Measurements from ENCODE around the gene IL13. TPM values are rescaled to one million over a fixed set of nuclear protein-coding genes. Genes with fewer than 3 reads are reported as not detected.
"Not testable (repeated sequence)": the region's sequence is repeated elsewhere in the genome, so short reads cannot be mapped to it uniquely, and the experiment has no call there.

IL13 gene
- total RNA-seq, 2 experiments from 2014 or later, result 32.9 to 36.6 TPM

DNA sequence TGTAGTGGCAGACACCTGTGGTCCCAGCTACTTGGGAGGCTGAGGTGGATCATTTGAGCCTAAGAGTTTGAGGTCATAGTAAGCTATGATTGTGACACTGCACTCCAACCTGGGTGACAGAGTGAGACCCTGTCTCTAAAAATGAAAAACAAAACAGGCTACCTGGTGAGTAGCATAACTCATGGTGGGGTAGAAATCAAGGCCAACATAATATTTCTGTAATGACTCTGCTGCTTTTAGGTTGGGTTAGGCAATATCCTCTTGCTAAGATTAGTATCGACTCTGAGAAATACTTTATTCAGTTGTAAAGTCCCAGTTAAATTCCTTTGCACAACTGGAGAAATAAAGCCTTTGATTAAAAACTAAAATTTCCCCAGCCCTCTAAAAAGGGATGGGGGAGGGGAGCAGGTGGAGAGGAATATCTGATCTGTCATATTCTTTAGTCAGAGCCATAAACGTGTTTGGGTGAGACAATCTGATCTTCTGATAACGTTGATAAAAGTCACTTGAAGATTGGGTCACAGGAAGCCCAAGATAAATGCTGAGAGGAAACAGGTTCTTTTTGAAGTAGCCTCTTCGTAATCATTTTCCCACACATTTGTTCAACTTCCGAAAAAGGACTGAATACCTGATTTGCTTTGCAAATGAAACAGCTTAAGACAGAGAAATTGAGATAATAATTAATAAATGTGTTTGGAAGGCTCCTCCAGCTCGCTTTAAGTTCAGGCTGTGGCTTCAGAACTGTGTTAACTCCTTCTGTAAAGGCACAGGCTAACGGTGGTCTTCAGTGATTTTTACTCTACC is 30.8 kb downstream of the IL13 start:
- H3K36me3 Mint-ChIP-seq (ENCODE audit: low read depth), result peaks cover 13% of the 10 kb centered on the region
- H3K27ac Mint-ChIP-seq, result peak overlapping the region; percentile 83
- peaks cover 56% of the 10 kb centered on the region for H3K4me1 Mint-ChIP-seq
- peaks cover 4% of the 10 kb centered on the region for H3K27me3 Mint-ChIP-seq
- no peak for DNase-seq
- H3K4me3 Mint-ChIP-seq, result no peak overlapping the region
- ChIA-PET CTCF (interaction anchor here (1.0 to 1.4 kb wide), 3 partner anchors 27 to 132 kb away, joined by 3 to 4 read pairs (median 3); partner anchors contain the start of gene CCNI2), POLR2A (interaction anchor here (0.9 to 2.6 kb wide), 11 partner anchors 9 to 191 kb away, joined by 3 to 16 read pairs (median 3); partner anchors contain the start of genes CCNI2, IL13 and IL4)
- no peaks in the 10 kb centered on the region for H3K9me3 Mint-ChIP-seq

DNA sequence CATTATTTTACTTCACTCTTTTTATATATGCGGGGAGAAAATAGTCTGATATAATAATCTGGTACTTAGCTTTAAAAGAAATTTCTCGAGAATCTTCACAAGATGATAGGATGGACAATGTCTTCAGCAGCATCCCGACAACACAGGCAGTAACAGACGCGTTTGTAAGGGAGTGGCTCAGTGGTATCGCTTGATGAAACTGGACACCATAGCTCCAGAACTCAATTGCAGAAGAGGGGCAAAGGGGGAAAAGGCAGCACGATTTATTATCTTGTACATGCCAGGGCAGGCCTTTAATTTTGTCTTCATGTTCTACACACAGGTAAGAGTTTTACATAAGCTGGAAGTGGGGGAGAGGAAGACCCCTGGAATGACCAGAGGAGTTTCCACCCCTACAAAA is 31.5 kb downstream of the IL13 start:
- POLR2A ChIA-PET, result interaction anchor here (0.9 to 2.6 kb wide), 5 partner anchors 9 to 53 kb away, joined by 3 to 16 read pairs (median 3); partner anchors contain the start of genes IL13 and IL4

DNA sequence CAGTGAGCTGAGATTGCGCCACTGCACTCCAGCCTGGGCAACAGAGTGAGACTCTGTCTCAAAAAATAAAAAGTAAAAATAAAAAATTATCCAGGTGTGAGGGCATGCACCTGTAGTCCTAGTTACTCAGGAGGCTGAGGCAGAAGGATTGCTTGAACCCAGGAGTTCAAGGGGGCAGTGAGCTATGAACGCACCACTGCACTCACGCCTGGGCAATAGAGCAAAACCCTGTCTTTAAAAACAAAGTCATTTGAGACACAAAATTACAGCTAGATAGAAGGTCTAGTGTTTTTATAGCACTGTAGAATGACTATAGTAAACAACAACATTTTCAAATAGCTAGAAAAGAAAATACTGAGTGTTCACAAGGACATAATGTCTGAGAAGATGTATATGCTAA is 32.2 kb downstream of the IL13 start:
- no peak overlapping the region for H3K4me3 Mint-ChIP-seq
- H3K36me3 Mint-ChIP-seq (ENCODE audit: low read depth), result peaks cover 14% of the 10 kb centered on the region
- DNase-seq, result no peak
- no peaks in the 10 kb centered on the region for H3K9me3 Mint-ChIP-seq
- H3K27ac Mint-ChIP-seq, result no peak overlapping the region
- CTCF ChIA-PET, result interaction anchor here (0.5 to 1.1 kb wide), 2 partner anchors 29 to 59 kb away, joined by 3 to 4 read pairs; no protein-coding TSS in a partner anchor
- POLR2A ChIA-PET, result interaction anchor here (1.6 kb wide), 1 partner anchor 49 kb away, joined by 3 read pairs; no protein-coding TSS in a partner anchor
- peaks cover 2% of the 10 kb centered on the region for H3K27me3 Mint-ChIP-seq
- H3K4me1 Mint-ChIP-seq, result peaks cover 46% of the 10 kb centered on the region

More for the DNA sequence above, 31.5 kb downstream of the IL13 start:
- CTCF ChIA-PET, result interaction anchor here (1.0 kb wide), 2 partner anchors 26 to 131 kb away, joined by 3 to 4 read pairs; no protein-coding TSS in a partner anchor
- Mint-ChIP-seq H3K27me3 (peaks cover 4% of the 10 kb centered on the region), H3K4me1 (peaks cover 52% of the 10 kb centered on the region), H3K9me3 (no peaks in the 10 kb centered on the region), H3K4me3 (no peak overlapping the region), H3K27ac (no peak overlapping the region), H3K36me3 (ENCODE audit: low read depth) (peaks cover 14% of the 10 kb centered on the region)
- no peak for DNase-seq

DNA sequence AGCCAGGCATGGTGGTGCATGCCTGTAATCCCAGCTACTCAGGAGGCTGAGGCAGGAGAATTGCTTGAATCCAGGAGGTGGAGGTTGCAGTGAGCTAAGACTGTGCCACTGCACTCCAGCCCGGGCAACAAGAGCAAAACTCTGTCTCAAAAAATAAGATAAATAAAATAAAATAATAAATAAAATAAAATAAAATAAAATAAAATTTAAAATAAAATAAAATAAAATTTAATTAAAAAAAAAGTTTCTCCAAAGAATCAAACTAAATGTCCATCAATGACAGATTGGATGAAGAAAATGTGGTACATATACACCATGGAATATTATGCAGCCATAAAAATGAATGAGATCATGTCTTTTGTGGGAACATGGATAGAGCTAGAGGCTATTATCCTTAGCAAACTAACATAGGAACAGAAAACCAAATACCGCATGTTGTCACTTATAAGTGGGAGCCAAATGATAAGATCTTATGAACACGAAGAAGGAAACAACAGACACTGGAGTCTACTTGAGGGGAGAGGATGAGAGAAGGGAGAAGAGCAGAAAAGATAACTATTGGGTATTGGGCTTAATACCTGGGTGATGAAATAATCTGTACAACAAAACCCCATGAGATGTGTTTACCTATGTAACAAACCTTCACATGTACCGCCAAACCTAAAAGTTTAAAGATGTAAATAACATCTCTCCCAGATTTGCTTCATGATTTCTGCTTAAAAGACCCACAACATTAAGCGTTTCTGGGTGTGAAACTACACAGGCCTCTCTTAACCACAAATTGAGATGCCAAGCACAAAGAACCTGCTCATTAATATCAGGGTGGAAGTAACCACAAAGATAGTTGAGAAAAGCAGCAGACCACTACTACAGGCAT is 34.0 kb downstream of the IL13 start:
- Mint-ChIP-seq H3K36me3 (ENCODE audit: low read depth) (peaks cover 11% of the 10 kb centered on the region), H3K27ac (peak overlapping the region; percentile 54), H3K4me1 (peaks cover 34% of the 10 kb centered on the region)
- POLR2A ChIA-PET, result interaction anchor here (0.6 kb wide), 1 partner anchor 46 kb away, joined by 3 read pairs; no protein-coding TSS in a partner anchor
- H3K27me3 Mint-ChIP-seq, H3K9me3 Mint-ChIP-seq, CTCF ChIA-PET, DNase-seq, H3K4me3 Mint-ChIP-seq: not testable (repeated sequence)

DNA sequence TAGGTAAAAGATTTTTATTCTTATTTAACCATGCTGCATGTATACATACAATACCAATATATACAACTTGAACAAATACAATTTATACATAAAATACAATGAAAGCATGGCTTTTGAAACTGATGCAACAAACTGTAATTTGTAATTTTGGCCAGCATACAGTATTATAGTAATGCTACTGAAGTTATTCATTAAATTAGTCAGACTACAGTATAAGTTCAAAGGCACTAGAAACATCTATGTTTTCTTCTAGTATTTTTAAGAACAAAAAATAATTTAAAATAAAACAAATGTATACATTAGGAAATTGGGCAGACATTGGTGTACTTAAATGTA is 34.6 kb downstream of the IL13 start:
- CTCF ChIA-PET, result no interaction called here
- peaks cover 32% of the 10 kb centered on the region for H3K4me1 Mint-ChIP-seq

DNA sequence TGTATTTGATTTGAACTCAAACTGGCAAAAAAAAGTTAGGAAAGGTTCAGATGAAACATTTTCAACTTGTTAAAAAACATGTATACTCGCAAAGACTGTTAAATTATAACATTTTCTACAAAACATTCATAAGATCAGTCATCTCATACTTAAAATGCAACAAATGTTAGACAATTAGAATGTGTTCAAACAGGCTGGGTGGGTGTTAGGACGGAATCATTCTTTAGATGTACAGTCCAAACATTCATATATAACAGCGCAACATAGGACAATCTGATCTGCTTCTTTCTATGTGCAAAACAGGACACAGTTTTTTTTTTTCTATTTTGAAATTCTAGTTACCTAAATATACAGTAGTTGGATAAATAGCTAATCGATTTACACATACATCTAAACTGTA is 38.0 kb downstream of the IL13 start:
- Mint-ChIP-seq H3K9me3 (no peaks in the 10 kb centered on the region), H3K4me3 (no peak overlapping the region)

More for the DNA sequence above, 34.6 kb downstream of the IL13 start:
- DNase-seq, result no peak
- Mint-ChIP-seq H3K4me3 (no peak overlapping the region), H3K9me3 (no peaks in the 10 kb centered on the region), H3K27me3 (peaks cover 2% of the 10 kb centered on the region), H3K36me3 (ENCODE audit: low read depth) (peaks cover 12% of the 10 kb centered on the region), H3K27ac (no peak overlapping the region)
- POLR2A ChIA-PET, result no interaction called here

DNA sequence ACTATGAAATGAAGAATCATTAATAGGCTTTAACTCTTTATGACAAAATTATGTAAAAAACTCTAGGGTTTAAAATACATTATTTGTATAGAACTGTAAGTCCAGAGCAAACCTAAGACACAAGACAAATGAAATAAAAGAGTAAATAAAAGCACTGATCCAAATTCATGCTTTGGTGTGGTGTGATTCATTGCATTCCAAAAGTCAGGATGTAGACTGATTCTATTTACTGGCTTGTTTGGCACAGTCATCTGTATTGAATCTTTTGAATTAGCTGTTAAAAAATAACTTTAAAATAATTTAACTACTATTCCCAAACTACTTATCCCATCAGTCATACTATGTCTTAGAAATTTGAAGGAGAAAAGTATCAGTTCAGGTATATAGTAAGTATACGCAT is 46.9 kb downstream of the IL13 start:
- H3K4me3 Mint-ChIP-seq, result no peak overlapping the region
- DNase-seq, result no peak
- H3K4me1 Mint-ChIP-seq, result peaks cover 27% of the 10 kb centered on the region
- CTCF ChIA-PET, result no interaction called here
- peak overlapping the region; percentile 45 for H3K27ac Mint-ChIP-seq
- H3K36me3 Mint-ChIP-seq (ENCODE audit: low read depth), result peaks cover 44% of the 10 kb centered on the region
- no peaks in the 10 kb centered on the region for H3K9me3 Mint-ChIP-seq
- POLR2A ChIA-PET, result interaction anchor here (1.2 to 1.6 kb wide), 2 partner anchors 61 to 72 kb away, joined by 3 read pairs; partner anchors contain the start of gene SEPTIN8
- H3K27me3 Mint-ChIP-seq, result no peaks in the 10 kb centered on the region

More for the DNA sequence above, 38.0 kb downstream of the IL13 start:
- Mint-ChIP-seq H3K27ac (no peak overlapping the region), H3K36me3 (ENCODE audit: low read depth) (peaks cover 36% of the 10 kb centered on the region), H3K27me3 (no peaks in the 10 kb centered on the region), H3K4me1 (peaks cover 17% of the 10 kb centered on the region)
- CTCF ChIA-PET, result interaction anchor here (0.5 to 1.8 kb wide), 2 partner anchors 12 to 21 kb away, joined by 3 to 4 read pairs; no protein-coding TSS in a partner anchor
- POLR2A ChIA-PET, result no interaction called here
- DNase-seq, result no peak

DNA sequence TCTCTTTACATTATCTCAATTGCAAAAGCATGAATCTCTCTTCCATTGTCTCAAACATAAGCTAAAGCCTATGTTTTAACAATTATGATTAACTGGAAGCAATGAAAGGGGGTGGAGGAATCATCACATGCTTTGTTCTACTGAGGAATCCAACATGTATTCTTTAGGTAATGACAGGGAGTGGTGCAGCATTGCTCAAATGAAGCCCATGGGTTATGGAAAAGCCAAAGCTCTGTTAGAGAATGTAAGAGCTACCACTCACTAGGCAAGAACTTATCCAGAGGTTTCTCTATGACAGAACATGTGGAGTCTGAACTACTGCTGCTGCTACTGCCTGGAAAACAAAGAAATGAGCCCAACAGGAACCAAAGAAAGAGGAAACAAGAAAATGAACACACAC is 50.7 kb downstream of the IL13 start:
- H3K4me3 Mint-ChIP-seq, result no peak overlapping the region
- POLR2A ChIA-PET, result interaction anchor here (1.2 kb wide), 1 partner anchor 39 kb away, joined by 4 read pairs; the partner anchor contains the start of gene CCNI2

More for the DNA sequence above, 50.7 kb downstream of the IL13 start:
- H3K4me1 Mint-ChIP-seq, result peaks cover 22% of the 10 kb centered on the region
- DNase-seq, result no peak
- peaks cover 17% of the 10 kb centered on the region for H3K36me3 Mint-ChIP-seq (ENCODE audit: low read depth)
- H3K9me3 Mint-ChIP-seq, result no peaks in the 10 kb centered on the region
- CTCF ChIA-PET, result interaction anchor here (0.7 to 1.0 kb wide), 5 partner anchors 9 to 182 kb away, joined by 3 to 5 read pairs (median 3); no protein-coding TSS in a partner anchor
- H3K27ac Mint-ChIP-seq, result no peak overlapping the region
- no peaks in the 10 kb centered on the region for H3K27me3 Mint-ChIP-seq

Other genes starting within 250 kb of the IL13 start
- gene IRF1, start 167.4 kb upstream of the IL13 start, total RNA-seq, result 100 to 1,000 TPM; 231 to 239 TPM
- gene IL5, start 114.7 kb upstream of the IL13 start, total RNA-seq, result 1 to 10 TPM; 2.6 to 3.3 TPM
- 10 to 100 TPM; 35.6 to 38.9 TPM for gene RAD50, start 101.2 kb upstream of the IL13 start, total RNA-seq
- gene IL4, start 15.8 kb downstream of the IL13 start, total RNA-seq, result 10 to 100 TPM in 1 of 2 experiments, 1 to 10 TPM in 1; 7.4 to 12.6 TPM
- 10 to 100 TPM; 16.2 to 19.3 TPM for gene KIF3A, start 79.4 kb downstream of the IL13 start, total RNA-seq
- gene CCNI2, start 89.3 kb downstream of the IL13 start, total RNA-seq, result 1 to 10 TPM; 6.4 to 6.7 TPM
- 10 to 100 TPM; 29.7 to 31.8 TPM for gene SEPTIN8, start 119.1 kb downstream of the IL13 start, total RNA-seq
- gene SOWAHA, start 155.1 kb downstream of the IL13 start, total RNA-seq, result not detected
- gene SHROOM1, start 172.5 kb downstream of the IL13 start, total RNA-seq, result 1 to 10 TPM; 2.5 to 2.7 TPM
- 1 to 10 TPM in 1 of 2 experiments, under 1 TPM in 1; 0.68 to 1.2 TPM for gene GDF9, start 208.3 kb downstream of the IL13 start, total RNA-seq
- 100 to 1,000 TPM; 281 to 293 TPM for gene UQCRQ, start 208.5 kb downstream of the IL13 start, total RNA-seq
- 1 to 10 TPM; 2.5 to 3.2 TPM for gene LEAP2, start 215.5 kb downstream of the IL13 start, total RNA-seq

Data from activated CD4-positive, alpha-beta memory T cell treated with anti-CD3 and anti-CD28 coated beads, Interleukin-2, amount 10 ng/mL, durations not matched to agents 7 days and 5 days (primary cell).